ENCODE results near the gene ANKRD44.

The ANKRD44 gene

GRCh38 chr2:197236159-197236558, 74.4 kb downstream of the ANKRD44 start:
- no peak for DNase-seq (ENCODE audit: low read depth)
- no peak for TF ChIP-seq CTCF (conservative IDR thresholded peaks at IDR 0.05; ENCODE audit: low read depth, low read length)
- no peak overlapping the region for H3K4me3 ChIP-seq (ENCODE audit: low read length)

DNA sequence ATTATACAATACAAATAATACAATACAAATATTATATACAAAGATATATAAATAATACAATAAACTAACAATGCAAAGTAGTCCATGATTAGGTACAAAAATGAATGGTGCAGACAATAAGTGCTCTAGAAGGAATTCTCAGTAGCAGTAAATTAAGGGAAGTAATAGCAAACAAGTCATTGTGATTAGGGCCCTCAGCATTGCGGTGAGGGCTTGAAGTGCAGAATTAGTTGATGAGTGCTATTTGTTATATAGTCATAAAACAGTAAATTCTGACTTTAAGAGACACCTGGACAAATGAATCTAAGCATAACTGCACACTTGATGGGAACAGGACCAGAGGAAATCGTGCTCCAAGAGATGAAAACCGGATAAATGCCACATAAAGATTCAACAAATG, 74.9 kb downstream of the ANKRD44 start:
- H3K4me3 ChIP-seq (ENCODE audit: low read length), result no peak overlapping the region
- no peak for DNase-seq (ENCODE audit: low read depth)
- no peak for TF ChIP-seq CTCF (conservative IDR thresholded peaks at IDR 0.05; ENCODE audit: low read depth, low read length)

DNA sequence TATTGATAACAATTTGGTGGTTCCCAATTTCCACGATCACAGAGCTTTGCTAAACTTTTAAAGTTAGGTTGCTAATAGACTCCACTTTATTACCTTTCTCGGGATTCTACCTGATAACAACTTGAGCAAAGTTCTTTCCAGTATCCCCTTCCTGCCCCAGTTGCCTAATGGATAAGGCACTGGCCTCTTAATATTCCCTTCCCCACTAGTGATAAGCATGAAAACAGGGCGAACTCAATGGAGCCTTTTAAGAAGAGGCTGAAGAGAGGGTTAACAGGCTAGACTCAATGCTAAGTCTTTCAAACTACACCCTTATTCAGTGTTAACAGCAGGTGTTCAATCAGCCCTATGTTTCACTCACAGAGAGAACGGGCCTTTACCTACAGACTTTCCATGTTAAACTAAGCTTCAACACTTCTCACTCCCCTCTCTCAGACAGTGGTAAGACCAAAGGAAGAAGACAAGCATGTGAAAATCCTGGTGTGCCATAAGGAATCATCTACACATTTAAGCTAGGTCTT, 75.8 kb downstream of the ANKRD44 start:
- no peak for TF ChIP-seq CTCF (conservative IDR thresholded peaks at IDR 0.05; ENCODE audit: low read depth, low read length)
- no peak overlapping the region for H3K4me3 ChIP-seq (ENCODE audit: low read length)
- DNase-seq (ENCODE audit: low read depth), result no peak

- TF ChIP-seq CTCF (conservative IDR thresholded peaks at IDR 0.05; ENCODE audit: low read depth, low read length), result no peak
- DNase-seq (ENCODE audit: low read depth), result no peak
- no peak overlapping the region for H3K4me3 ChIP-seq (ENCODE audit: low read length)
These were observed 77.1 kb downstream of the ANKRD44 start for GRCh38 chr2:197233473-197233872.

DNA sequence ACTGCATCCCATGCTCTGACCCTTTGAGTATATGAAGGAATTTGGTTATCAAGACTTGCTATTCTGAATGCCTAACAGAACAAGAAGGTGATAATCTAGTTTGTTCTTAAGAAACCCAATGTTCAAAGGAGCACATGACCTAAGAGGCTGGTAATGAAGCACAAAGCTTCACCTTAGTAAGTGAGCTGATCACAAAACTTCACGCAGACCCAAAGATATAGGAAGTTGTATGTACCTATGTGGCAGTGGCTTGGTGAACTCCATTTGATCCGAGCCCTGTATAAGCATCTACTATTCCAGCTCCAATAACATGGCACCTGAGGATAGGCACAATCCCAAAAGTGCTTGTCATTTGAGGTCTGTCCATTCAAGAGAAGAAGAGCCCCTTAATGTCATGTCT, 78.6 kb downstream of the ANKRD44 start:
- DNase-seq (ENCODE audit: low read depth), result no peak
- no peak for TF ChIP-seq CTCF (conservative IDR thresholded peaks at IDR 0.05; ENCODE audit: low read depth, low read length)
- no peak overlapping the region for H3K4me3 ChIP-seq (ENCODE audit: low read length)

DNA sequence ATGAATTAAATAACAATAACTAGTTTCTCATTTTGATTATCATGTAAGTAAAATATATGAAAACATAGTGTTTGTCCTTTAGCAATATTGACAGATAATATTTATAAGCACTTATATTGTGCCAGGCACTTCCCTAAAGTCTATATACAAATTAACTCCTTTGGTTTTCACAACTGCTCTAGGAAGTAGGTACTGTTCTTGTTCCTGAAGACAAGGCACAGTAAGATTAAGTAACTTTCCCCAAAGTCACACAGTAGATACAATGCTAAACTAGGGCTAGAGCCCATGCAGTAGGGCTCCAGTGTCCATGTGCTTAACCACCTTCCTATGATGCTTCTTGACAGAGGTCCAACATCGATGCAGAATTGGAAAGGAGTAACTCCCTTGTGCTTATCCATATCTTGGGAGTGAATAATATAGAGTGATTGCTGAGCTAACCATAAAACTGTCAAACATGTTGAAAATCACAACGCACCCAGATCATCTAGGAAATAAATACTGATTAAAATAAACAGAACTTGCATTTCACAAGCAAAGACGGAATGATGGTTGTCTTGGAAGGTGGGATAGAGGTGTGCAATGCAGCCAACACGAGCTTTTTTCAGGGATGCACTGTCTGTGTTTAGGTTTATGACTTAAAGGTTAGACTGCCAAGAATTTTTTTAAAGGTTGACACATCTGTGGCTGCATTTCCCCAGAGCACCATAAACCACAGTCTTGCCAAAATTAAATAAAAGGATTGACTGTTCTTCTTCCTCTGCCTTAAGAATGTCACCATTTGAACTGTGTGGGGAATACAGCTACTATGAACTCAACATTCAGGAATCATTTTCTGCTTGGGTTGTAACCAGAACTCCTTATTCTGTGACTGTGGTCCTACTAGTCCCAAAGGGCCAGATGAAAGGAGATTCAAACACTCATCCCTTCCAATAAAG, 80.8 kb downstream of the ANKRD44 start:
- H3K4me3 ChIP-seq (ENCODE audit: low read length), result no peak overlapping the region
- no peak for TF ChIP-seq CTCF (conservative IDR thresholded peaks at IDR 0.05; ENCODE audit: low read depth, low read length)
- DNase-seq (ENCODE audit: low read depth), result no peak

GRCh38 chr2:197223451-197223850, 87.1 kb downstream of the ANKRD44 start:
- no peak for TF ChIP-seq CTCF (conservative IDR thresholded peaks at IDR 0.05; ENCODE audit: low read depth, low read length)
- H3K4me3 ChIP-seq (ENCODE audit: low read length), result no peak overlapping the region
- DNase-seq (ENCODE audit: low read depth), result no peak

Measured in retinal pigment epithelial cell (primary cell).